Spleen (tissue), 7 donors: Measurements from ENCODE around the gene WT1.
"Not testable (repeated sequence)": the region's sequence is repeated elsewhere in the genome, so short reads cannot be mapped to it uniquely, and the experiment has no call there.

Source experiments
- CTCF ChIP-seq, 11 experiments: fragments of 200-600 bp in 7 of 11; fragments of 450-650 bp in 4 of 11; sonication (generic) in 4 of 11; IDR thresholded peaks in 8 of 11; conservative IDR thresholded peaks in 3 of 11; 1 replicate in 7 of 11; 2 replicates in 4 of 11; pipeline versions ENCODE4 v1.4.0 to v1.8.0; 2016 to 2021; ENCODE audit warnings: antibody characterized with exemption in 11 of 11, inconsistent platforms in 4 of 11, mild to moderate bottlenecking in 1 of 11
- POLR2A ChIP-seq, 3 donors: fragments of 450-650 bp; IDR thresholded peaks; one replicate each; pipeline ENCODE4 v1.5.1; 2017; ENCODE audit warnings: antibody characterized with exemption in 3 of 3, mild to moderate bottlenecking in 1 of 3
- donor health status: DM: no; HTN: no; CAD: no; lungs with moderate emphysema.
- donor health status: DM: no; HTN: no; CAD: no.
- donor health status: DM: no; HTN: no; CAD: no.

DNA sequence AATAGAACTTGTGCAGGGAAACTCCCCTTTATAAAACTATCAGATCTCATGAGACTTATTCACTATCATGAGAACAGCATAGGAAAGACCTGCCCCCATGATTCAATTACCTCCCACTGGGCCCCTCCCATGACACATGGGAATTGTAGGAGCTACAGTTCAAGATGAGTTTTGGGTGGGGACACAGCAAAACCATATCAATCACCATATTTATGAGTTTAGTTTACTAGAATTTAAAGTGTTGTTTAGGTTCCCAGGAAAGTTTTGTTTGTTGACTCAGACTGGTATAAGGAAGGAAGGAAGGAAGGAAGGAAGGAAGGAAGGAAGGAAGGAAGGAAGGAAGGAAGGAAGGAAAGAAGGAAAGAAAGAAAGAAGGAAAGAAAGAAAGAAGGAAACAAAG is 65.4 kb downstream of the WT1 start:
- TF ChIP-seq CTCF (IDR thresholded peaks at IDR 0.05 in 8 of 11, conservative IDR thresholded peaks at IDR 0.05 in 3 of 11); POLR2A (IDR thresholded peaks at IDR 0.05): not testable (repeated sequence)
